K562 (cell line): ENCODE results near the gene ZNF474. TPM values are rescaled to one million over a fixed set of nuclear protein-coding genes. Genes with fewer than 3 reads are reported as not detected.

ENCODE experiments used
- BCOR ChIP-seq: fragments of 450-650 bp; IDR thresholded peaks from 2 replicates; pipeline ENCODE4 v1.6.1; 2016
- CREM ChIP-seq: IDR thresholded peaks from 2 replicates; pipeline ENCODE4 v1.6.1; 2014; ENCODE audit warnings: antibody characterized with exemption, low read depth
- E2F3 ChIP-seq: fragments of 250-450 bp; sonication (Bioruptor Pico); IDR thresholded peaks from 2 replicates; pipeline ENCODE4 v1.4.0; 2020; ENCODE audit warnings: mild to moderate bottlenecking
- FIP1L1 ChIP-seq: fragments of 200-400 bp; formaldehyde crosslinking; IDR thresholded peaks from 2 replicates; pipeline ENCODE4 v1.6.1; 2018; ENCODE audit warnings: mild to moderate bottlenecking, low read depth, low read length; ENCODE audit not compliant: poor library complexity, severe bottlenecking
- GATA2 ChIP-seq: sonication (generic); formaldehyde crosslinking; IDR thresholded peaks from 2 replicates; pipeline ENCODE4 v1.4.0; 2020; ENCODE audit warnings: mild to moderate bottlenecking, missing genetic modification reagents
- HDAC1 ChIP-seq, 2 experiments: fragments of 450-650 bp; IDR thresholded peaks; 2 replicates each; pipeline ENCODE4 v1.6.1; 2016 to 2017; ENCODE audit warnings: inconsistent platforms in 1 of 2, mild to moderate bottlenecking in 1 of 2, moderate library complexity in 1 of 2
- MEIS2 ChIP-seq: fragments of 450-650 bp; IDR thresholded peaks from 2 replicates; pipeline ENCODE4 v1.6.1; 2014; ENCODE audit warnings: mild to moderate bottlenecking; ENCODE audit not compliant: partially characterized antibody
- POLR2AphosphoS2 ChIP-seq: IDR thresholded peaks from 2 replicates; pipeline ENCODE4 v1.6.1; 2012; ENCODE audit warnings: low read length, improper control_type of control experiment
- RAD51 ChIP-seq: fragments of 450-650 bp; IDR thresholded peaks from 2 replicates; pipeline ENCODE4 v1.7.1; 2016; ENCODE audit warnings: low read depth, mild to moderate bottlenecking, borderline replicate concordance
- SOX6 ChIP-seq: fragments of 450-650 bp; IDR thresholded peaks from 2 replicates; pipeline ENCODE4 v1.6.1; 2014; ENCODE audit warnings: mild to moderate bottlenecking
- SREBF1 ChIP-seq: fragments of 150-350 bp; IDR thresholded peaks from 2 replicates; pipeline ENCODE4 v1.6.1; 2014; ENCODE audit warnings: antibody characterized with exemption, low read depth, low read length, borderline replicate concordance
- TAF9B ChIP-seq: fragments of 450-650 bp; IDR thresholded peaks from 2 replicates; pipeline ENCODE4 v1.6.1; 2018; ENCODE audit warnings: mild to moderate bottlenecking; ENCODE audit not compliant: partially characterized antibody
- THRAP3 ChIP-seq: fragments of 450-650 bp; IDR thresholded peaks from 2 replicates; pipeline ENCODE4 v1.6.1; 2016; ENCODE audit warnings: mild to moderate bottlenecking, inconsistent platforms, borderline replicate concordance
- ZC3H8 ChIP-seq: fragments of 450-650 bp; IDR thresholded peaks from 2 replicates; pipeline ENCODE4 v1.6.1; 2017
- ZFP36 ChIP-seq: fragments of 150-350 bp; IDR thresholded peaks from 2 replicates; pipeline ENCODE4 v1.6.1; 2018; ENCODE audit warnings: low read length, low read depth; ENCODE audit not compliant: partially characterized antibody
- ZNF707 ChIP-seq: fragments of 250-450 bp; sonication (Bioruptor Pico); conservative IDR thresholded peaks from 2 replicates; pipeline ENCODE4 v1.8.0; 2022; ENCODE audit warnings: inconsistent platforms, mild to moderate bottlenecking, moderate library complexity
- polyA plus RNA-seq, 8 experiments: library from polyadenylated mRNA; depleted of rRNA in 4 of 8; stranded (reverse) in 5 of 8; unstranded in 3 of 8; fragments of >200 nt; fragmentation: Nextera tagmentation in 2 of 8; fragmentation: Illumina TruSeq in 1 of 8; extraction: Ambion mirVana in 2 of 8; extraction: Trizol in 1 of 8; gene quantifications; 2 replicates each; pipeline versions ENCODE4 v1.2.1 to v1.2.3, GENCODE V29; 2011 to 2014; ENCODE audit warnings: inconsistent platforms in 1 of 8, missing spikeins in 1 of 8
- total RNA-seq, 7 experiments: library from RNA; depleted of rRNA in 6 of 7; stranded (reverse); fragments of >200 nt in 6 of 7; fragmentation: Illumina TruSeq in 2 of 7; extraction: Trizol in 2 of 7; gene quantifications; 2 replicates each; pipeline versions ENCODE4 v1.2.1 to v1.2.3, GENCODE V29; 2011 to 2021; ENCODE audit warnings: low replicate concordance in 1 of 7
- TF ChIP-seq, protein P1 (sequence below), 2 experiments: fragments of 150-350 bp in 1 of 2; IDR thresholded peaks; 2 replicates each; pipeline ENCODE4 v1.6.1; 2012 to 2016; ENCODE audit warnings: low read depth in 2 of 2, low read length in 2 of 2, mild to moderate bottlenecking in 1 of 2, moderate library complexity in 1 of 2
- TF ChIP-seq, protein P2 (sequence below): sonication (generic); formaldehyde crosslinking; IDR thresholded peaks from 2 replicates; pipeline ENCODE4 v1.8.1; 2023; ENCODE audit warnings: mild to moderate bottlenecking, missing genetic modification reagents
- TF ChIP-seq, protein P3 (sequence below): fragments of 200-800 bp; sonication (Bioruptor generic); IDR thresholded peaks from 2 replicates; pipeline ENCODE4 v1.6.1; 2017; ENCODE audit warnings: missing genetic modification characterization, missing compliant biosample characterization
- TF ChIP-seq, protein P4 (sequence below): fragments of 450-650 bp; IDR thresholded peaks from 2 replicates; pipeline ENCODE4 v1.6.1; 2016; ENCODE audit warnings: missing biosample characterization, missing genetic modification characterization
- TF ChIP-seq, protein P5 (sequence below): fragments of 250-450 bp; sonication (Bioruptor Pico); IDR thresholded peaks from 2 replicates; pipeline ENCODE4 v1.8.0; 2021; ENCODE audit warnings: borderline replicate concordance, mild to moderate bottlenecking, moderate library complexity; ENCODE audit not compliant: poor library complexity, severe bottlenecking

ZNF474 gene
- total and polyA plus RNA-seq, 9 of the 15 experiments (the other 6 are each of a cell fraction or from before 2014, with no cell fraction given) = 0.16 to 0.62 (median 0.39) TPM

DNA sequence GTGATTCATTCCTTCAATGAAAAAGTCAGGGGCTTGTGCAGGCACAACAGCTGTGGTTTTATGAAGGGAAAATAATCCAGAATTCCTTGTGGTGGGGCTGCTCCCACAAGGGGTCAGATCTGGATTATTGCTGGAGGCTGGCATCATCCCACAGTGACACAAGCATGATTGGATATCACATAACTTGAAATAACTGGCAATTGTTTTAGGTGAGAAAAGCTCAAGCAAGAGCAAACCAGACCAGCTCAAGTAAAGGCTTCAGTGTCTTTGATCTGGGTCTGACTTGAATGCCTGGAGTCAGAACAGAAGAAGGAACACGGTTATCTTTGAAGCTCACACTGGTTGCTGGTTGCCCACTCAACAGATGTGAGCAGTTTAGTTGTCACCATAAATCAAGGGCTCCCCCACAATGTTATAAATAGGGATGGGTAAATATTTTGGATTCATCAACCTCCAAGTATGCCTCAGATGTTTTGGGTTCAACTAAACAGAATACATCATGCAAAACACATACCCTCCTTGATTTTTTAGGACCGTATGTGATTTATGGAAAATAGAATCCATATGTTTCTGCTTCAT, 3.1 kb upstream of the ZNF474 start (continued):
- TF ChIP-seq, protein P1, sequence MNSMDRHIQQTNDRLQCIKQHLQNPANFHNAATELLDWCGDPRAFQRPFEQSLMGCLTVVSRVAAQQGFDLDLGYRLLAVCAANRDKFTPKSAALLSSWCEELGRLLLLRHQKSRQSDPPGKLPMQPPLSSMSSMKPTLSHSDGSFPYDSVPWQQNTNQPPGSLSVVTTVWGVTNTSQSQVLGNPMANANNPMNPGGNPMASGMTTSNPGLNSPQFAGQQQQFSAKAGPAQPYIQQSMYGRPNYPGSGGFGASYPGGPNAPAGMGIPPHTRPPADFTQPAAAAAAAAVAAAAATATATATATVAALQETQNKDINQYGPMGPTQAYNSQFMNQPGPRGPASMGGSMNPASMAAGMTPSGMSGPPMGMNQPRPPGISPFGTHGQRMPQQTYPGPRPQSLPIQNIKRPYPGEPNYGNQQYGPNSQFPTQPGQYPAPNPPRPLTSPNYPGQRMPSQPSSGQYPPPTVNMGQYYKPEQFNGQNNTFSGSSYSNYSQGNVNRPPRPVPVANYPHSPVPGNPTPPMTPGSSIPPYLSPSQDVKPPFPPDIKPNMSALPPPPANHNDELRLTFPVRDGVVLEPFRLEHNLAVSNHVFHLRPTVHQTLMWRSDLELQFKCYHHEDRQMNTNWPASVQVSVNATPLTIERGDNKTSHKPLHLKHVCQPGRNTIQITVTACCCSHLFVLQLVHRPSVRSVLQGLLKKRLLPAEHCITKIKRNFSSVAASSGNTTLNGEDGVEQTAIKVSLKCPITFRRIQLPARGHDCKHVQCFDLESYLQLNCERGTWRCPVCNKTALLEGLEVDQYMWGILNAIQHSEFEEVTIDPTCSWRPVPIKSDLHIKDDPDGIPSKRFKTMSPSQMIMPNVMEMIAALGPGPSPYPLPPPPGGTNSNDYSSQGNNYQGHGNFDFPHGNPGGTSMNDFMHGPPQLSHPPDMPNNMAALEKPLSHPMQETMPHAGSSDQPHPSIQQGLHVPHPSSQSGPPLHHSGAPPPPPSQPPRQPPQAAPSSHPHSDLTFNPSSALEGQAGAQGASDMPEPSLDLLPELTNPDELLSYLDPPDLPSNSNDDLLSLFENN (IDR thresholded peaks at IDR 0.05; ENCODE audit: low read depth in 2 of 2, low read length in 2 of 2) = peak; percentile 29 to 88; a peak in 2 of 4 replicates
- TF ChIP-seq SOX6 (peak; percentile 83), RAD51 (no peak), FIP1L1 (no peak), SREBF1 (no peak), TAF9B (peak; percentile 50), ZC3H8 (no peak), ZFP36 (no peak), THRAP3 (no peak), MEIS2 (peak; percentile 99), E2F3 (CRISPR knock-in tag) (no peak), ZNF707 (CRISPR knock-in tag) (no peak), BCOR (no peak; the same call in 1 of the 2 replicates), GATA2 (peak; percentile 78), POLR2AphosphoS2 (no peak), HDAC1 (IDR thresholded peaks at IDR 0.05) (peak in 1 of 2 experiments; percentile 83; a peak in 2 of 4 replicates), CREM (peak; percentile 41; the same call in 1 of the 2 replicates)
- TF ChIP-seq, protein P2, sequence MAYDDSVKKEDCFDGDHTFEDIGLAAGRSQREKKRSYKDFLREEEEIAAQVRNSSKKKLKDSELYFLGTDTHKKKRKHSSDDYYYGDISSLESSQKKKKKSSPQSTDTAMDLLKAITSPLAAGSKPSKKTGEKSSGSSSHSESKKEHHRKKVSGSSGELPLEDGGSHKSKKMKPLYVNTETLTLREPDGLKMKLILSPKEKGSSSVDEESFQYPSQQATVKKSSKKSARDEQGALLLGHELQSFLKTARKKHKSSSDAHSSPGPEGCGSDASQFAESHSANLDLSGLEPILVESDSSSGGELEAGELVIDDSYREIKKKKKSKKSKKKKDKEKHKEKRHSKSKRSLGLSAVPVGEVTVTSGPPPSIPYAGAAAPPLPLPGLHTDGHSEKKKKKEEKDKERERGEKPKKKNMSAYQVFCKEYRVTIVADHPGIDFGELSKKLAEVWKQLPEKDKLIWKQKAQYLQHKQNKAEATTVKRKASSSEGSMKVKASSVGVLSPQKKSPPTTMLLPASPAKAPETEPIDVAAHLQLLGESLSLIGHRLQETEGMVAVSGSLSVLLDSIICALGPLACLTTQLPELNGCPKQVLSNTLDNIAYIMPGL (CRISPR knock-in tag) = no peak
- TF ChIP-seq, protein P3, sequence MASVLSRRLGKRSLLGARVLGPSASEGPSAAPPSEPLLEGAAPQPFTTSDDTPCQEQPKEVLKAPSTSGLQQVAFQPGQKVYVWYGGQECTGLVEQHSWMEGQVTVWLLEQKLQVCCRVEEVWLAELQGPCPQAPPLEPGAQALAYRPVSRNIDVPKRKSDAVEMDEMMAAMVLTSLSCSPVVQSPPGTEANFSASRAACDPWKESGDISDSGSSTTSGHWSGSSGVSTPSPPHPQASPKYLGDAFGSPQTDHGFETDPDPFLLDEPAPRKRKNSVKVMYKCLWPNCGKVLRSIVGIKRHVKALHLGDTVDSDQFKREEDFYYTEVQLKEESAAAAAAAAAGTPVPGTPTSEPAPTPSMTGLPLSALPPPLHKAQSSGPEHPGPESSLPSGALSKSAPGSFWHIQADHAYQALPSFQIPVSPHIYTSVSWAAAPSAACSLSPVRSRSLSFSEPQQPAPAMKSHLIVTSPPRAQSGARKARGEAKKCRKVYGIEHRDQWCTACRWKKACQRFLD (CRISPR knock-in tag) = no peak
- TF ChIP-seq, protein P4, sequence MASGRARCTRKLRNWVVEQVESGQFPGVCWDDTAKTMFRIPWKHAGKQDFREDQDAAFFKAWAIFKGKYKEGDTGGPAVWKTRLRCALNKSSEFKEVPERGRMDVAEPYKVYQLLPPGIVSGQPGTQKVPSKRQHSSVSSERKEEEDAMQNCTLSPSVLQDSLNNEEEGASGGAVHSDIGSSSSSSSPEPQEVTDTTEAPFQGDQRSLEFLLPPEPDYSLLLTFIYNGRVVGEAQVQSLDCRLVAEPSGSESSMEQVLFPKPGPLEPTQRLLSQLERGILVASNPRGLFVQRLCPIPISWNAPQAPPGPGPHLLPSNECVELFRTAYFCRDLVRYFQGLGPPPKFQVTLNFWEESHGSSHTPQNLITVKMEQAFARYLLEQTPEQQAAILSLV (tag) = no peak
- TF ChIP-seq, protein P5, sequence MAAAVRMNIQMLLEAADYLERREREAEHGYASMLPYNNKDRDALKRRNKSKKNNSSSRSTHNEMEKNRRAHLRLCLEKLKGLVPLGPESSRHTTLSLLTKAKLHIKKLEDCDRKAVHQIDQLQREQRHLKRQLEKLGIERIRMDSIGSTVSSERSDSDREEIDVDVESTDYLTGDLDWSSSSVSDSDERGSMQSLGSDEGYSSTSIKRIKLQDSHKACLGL (CRISPR knock-in tag) = no peak
